ENCODE results near the gene RREB1. TPM values are rescaled to one million over a fixed set of nuclear protein-coding genes. Genes with fewer than 3 reads are reported as not detected.

Gene RREB1
- total and polyA plus RNA-seq, 7 donors, result 6.0 to 31.9 (median 20.7) TPM

DNA sequence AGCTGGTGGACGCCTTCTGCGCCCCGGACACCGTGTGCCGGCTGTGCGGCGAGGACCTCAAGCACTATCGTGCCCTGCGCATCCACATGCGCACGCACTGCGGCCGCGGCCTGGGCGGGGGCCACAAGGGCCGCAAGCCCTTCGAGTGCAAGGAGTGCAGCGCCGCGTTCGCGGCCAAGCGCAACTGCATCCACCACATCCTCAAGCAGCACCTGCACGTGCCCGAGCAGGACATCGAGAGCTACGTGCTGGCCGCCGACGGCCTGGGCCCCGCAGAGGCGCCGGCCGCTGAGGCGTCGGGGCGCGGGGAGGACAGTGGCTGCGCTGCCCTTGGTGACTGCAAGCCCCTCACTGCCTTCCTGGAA, 122.5 kb downstream of the RREB1 start:
- no peaks in the 10 kb centered on the region for H3K27me3 ChIP-seq
- peaks cover 38 to 90% (median 66%) of the 10 kb centered on the region in 4 donors for H3K36me3 ChIP-seq
- H3K27ac ChIP-seq, result no peak overlapping the region
- no peaks in the 10 kb centered on the region for H3K4me1 ChIP-seq
- H3K9me3 ChIP-seq, result no peaks in the 10 kb centered on the region
- H3K4me3 ChIP-seq, result no peak overlapping the region
- TF ChIP-seq POLR2AphosphoS5 (IDR thresholded peaks at IDR 0.05), result no peak
- TF ChIP-seq, protein P1, sequence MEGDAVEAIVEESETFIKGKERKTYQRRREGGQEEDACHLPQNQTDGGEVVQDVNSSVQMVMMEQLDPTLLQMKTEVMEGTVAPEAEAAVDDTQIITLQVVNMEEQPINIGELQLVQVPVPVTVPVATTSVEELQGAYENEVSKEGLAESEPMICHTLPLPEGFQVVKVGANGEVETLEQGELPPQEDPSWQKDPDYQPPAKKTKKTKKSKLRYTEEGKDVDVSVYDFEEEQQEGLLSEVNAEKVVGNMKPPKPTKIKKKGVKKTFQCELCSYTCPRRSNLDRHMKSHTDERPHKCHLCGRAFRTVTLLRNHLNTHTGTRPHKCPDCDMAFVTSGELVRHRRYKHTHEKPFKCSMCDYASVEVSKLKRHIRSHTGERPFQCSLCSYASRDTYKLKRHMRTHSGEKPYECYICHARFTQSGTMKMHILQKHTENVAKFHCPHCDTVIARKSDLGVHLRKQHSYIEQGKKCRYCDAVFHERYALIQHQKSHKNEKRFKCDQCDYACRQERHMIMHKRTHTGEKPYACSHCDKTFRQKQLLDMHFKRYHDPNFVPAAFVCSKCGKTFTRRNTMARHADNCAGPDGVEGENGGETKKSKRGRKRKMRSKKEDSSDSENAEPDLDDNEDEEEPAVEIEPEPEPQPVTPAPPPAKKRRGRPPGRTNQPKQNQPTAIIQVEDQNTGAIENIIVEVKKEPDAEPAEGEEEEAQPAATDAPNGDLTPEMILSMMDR (IDR thresholded peaks at IDR 0.05), result no peak
- TF ChIP-seq EP300 (IDR thresholded peaks at IDR 0.05), result no peak
- TF ChIP-seq POLR2A (IDR thresholded peaks at IDR 0.05), result no peak
- WGBS, 2 donors, result 96 to 99% methylated on average over 39 of the region's 39 CpGs
- intact Hi-C loops (cut with DNase I), result loop anchor here (10.0 kb wide), 1 partner anchor 316 kb away; no protein-coding TSS in a partner anchor
- DNase-seq, result no peak

DNA sequence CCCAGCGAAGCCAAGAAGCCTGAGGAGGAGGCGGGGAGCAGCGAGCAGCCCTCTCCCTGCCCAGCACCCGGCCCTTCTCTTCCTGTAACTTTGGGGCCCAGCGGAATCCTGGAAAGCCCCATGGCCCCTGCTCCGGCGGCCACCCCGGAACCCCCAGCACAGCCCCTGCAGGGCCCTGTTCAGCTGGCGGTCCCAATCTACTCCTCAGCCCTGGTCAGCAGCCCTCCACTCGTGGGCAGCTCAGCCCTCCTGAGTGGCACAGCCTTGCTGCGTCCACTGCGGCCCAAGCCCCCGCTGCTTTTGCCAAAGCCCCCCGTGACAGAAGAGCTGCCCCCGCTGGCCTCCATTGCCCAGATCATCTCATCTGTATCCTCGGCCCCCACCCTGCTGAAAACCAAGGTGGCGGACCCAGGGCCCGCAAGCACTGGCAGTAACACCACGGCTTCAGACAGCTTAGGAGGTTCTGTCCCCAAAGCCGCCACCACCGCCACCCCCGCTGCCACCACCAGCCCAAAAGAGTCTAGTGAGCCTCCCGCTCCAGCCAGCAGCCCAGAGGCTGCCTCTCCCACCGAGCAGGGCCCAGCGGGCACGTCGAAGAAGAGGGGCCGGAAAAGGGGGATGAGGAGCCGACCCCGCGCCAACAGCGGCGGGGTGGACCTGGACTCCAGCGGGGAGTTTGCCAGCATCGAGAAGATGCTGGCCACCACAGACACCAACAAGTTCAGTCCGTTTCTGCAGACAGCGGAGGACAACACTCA, 123.4 kb downstream of the RREB1 start:
- peaks cover 38 to 87% (median 60%) of the 10 kb centered on the region in 4 donors for H3K36me3 ChIP-seq
- no peak for TF ChIP-seq POLR2AphosphoS5 (IDR thresholded peaks at IDR 0.05)
- H3K4me3 ChIP-seq, result no peak overlapping the region
- H3K27me3 ChIP-seq, result no peaks in the 10 kb centered on the region
- H3K4me1 ChIP-seq, result no peaks in the 10 kb centered on the region
- no peak for DNase-seq
- intact Hi-C loops (cut with DNase I), result loop anchor here (10.0 kb wide), 1 partner anchor 316 kb away; no protein-coding TSS in a partner anchor
- H3K9me3 ChIP-seq, result no peaks in the 10 kb centered on the region
- no peak overlapping the region for H3K27ac ChIP-seq
- 96 to 97% methylated on average over 37 of the region's 37 CpGs for WGBS, 2 donors

DNA sequence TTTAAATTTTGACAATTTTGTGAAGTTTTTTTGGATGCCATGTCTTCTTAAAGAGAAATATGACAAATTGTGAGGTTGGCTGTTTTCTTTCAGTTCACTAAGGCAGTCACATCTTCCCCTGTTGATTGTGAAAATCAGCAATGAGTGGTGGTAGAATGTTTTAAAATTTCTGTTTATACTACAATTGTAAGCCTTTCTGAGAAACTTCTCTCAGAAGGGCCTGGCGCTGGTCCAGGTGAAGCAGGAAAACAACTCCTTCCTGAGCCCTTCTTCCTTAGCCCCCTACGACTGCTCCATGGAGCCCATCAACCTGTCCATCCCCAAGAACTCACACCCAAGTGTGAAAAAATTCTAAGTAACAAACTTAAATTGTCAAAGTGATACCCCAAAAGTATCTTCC, 124.6 kb downstream of the RREB1 start:
- WGBS, 2 donors, result 76 to 88% methylated on average over 2 of the region's 2 CpGs
- Histone ChIP-seq H3K27ac (no peak overlapping the region), H3K4me1 (no peaks in the 10 kb centered on the region), H3K36me3 (peaks cover 28 to 76% (median 49%) of the 10 kb centered on the region in 4 donors), H3K27me3 (no peaks in the 10 kb centered on the region), H3K9me3 (no peaks in the 10 kb centered on the region), H3K4me3 (no peak overlapping the region)
- intact Hi-C loops (cut with DNase I), result loop anchor here (10.0 kb wide), 1 partner anchor 318 kb away; no protein-coding TSS in a partner anchor
- TF ChIP-seq POLR2A (IDR thresholded peaks at IDR 0.05) (no peak), POLR2AphosphoS5 (IDR thresholded peaks at IDR 0.05) (no peak), EP300 (IDR thresholded peaks at IDR 0.05) (no peak)
- TF ChIP-seq, protein P1 (IDR thresholded peaks at IDR 0.05), result no peak
- no peak for DNase-seq

DNA sequence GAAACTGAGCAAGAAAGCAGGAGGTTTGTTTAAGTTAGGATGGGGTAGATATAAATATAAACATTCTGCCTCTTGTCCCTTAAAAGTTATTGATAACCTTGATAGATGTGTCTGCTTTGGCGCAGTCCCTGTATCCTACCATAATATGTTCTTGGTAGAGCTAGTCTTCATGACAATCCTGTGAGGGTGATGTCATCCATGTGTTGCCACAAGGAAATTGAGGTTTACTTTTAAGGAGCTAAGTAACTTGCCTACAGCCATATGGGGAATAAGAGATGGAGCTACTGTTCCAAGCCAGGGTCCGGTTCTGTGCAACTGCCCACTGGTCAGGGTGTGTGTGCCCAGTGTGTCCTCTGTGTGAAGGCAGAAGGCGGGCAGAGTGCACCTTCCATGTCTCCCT, 126.8 kb downstream of the RREB1 start:
- 95 to 97% methylated on average over 3 of the region's 3 CpGs for WGBS, 2 donors
- Histone ChIP-seq H3K36me3 (peaks cover 18 to 56% (median 39%) of the 10 kb centered on the region in 4 donors), H3K4me1 (peaks cover 0 to 9% (median 6%) of the 10 kb centered on the region in 4 donors), H3K9me3 (no peaks in the 10 kb centered on the region), H3K27ac (no peak overlapping the region), H3K4me3 (no peak overlapping the region), H3K27me3 (no peaks in the 10 kb centered on the region)
- TF ChIP-seq, protein P1 (IDR thresholded peaks at IDR 0.05), result no peak
- TF ChIP-seq POLR2A (IDR thresholded peaks at IDR 0.05), result no peak
- no peak for TF ChIP-seq EP300 (IDR thresholded peaks at IDR 0.05)
- DNase-seq, result peak; percentile 30
- intact Hi-C loops (cut with DNase I), result loop anchor here (10.0 kb wide), 1 partner anchor 320 kb away; no protein-coding TSS in a partner anchor

DNA sequence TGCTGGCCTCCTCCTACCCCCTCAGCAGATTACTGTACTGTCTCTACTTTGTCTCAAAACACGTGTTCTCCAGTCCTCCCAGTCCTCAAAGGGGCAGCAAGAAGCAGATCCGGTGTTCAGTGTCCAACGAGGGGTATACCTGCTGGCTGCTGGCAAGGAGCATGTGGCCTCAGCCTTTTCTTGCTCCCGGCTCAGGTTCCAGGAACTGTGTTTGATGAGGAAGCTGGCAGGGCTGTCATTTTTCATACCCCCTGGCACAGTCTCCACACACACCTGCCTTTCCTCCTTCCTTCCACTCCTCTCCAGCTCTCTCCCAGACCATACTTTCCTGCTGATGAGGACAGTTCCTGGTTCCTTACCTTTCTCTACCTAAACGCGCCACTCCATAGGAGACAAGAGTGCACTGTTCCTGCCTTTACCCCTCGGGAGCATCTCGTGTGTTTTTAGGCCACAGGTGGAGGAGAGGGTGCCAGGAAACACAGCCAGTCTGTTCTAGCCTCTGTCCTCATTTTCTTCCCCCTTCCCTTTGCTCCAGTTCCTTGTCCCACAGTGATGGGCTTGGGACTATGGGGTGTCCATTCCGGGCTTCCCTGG, 128.0 kb downstream of the RREB1 start:
- TF ChIP-seq POLR2AphosphoS5 (IDR thresholded peaks at IDR 0.05) (no peak), POLR2A (IDR thresholded peaks at IDR 0.05) (no peak), EP300 (IDR thresholded peaks at IDR 0.05) (no peak)
- TF ChIP-seq, protein P1 (IDR thresholded peaks at IDR 0.05), result no peak
- no peaks in the 10 kb centered on the region for H3K9me3 ChIP-seq
- DNase-seq, result no peak
- H3K27me3 ChIP-seq, result no peaks in the 10 kb centered on the region
- WGBS, 2 donors, result 13 to 61% methylated on average over 9 of the region's 9 CpGs
- no peak overlapping the region for H3K4me3 ChIP-seq
- H3K4me1 ChIP-seq, result peaks cover 0 to 9% (median 6%) of the 10 kb centered on the region in 4 donors
- peaks cover 5 to 55% (median 28%) of the 10 kb centered on the region in 4 donors for H3K36me3 ChIP-seq
- H3K27ac ChIP-seq, result peak overlapping the region in 1 of 4 donors; percentile 38
- intact Hi-C loops (cut with DNase I), result loop anchor here (10.0 kb wide), 1 partner anchor 321 kb away; no protein-coding TSS in a partner anchor

Data from sigmoid colon (tissue), 7 donors.